Neural progenitor cell (in vitro differentiated cells): ENCODE data around the gene RSRC2.

Experiments used
- EZH2 ChIP-seq: fragments of 200-600 bp; sonication (generic); IDR thresholded peaks from 2 replicates; pipeline ENCODE4 v1.6.1; 2017; ENCODE audit warnings: antibody characterized with exemption, mild to moderate bottlenecking, moderate library complexity
- EZH2phosphoT487 ChIP-seq: fragments of 200-600 bp; sonication (generic); IDR thresholded peaks from 2 replicates; pipeline ENCODE4 v1.6.1; 2017; ENCODE audit warnings: antibody characterized with exemption
- TF ChIP-seq, protein P1 (sequence below): fragments of 200-600 bp; sonication (generic); IDR thresholded peaks from 2 replicates; pipeline ENCODE4 v1.5.1; 2017; ENCODE audit warnings: antibody characterized with exemption, mild to moderate bottlenecking

DNA sequence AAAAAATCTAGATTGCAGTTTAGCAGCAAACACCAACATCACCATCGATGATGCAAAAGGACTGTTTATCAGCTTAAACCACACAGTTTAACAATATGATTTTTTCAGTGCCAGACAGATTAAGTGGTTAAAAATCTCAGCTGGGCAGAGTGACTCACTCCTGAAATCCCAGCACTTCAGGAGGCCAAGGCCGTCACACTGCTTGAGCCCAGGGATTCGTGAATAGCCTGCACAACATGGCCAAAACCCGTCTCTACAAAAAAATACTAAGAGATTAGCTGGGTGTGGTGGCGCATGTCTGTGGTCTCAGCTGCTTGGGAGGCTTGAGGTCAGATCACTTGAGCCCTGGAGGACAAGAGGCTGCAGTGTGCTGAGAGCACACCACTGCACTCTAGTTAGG is 8.9 kb downstream of the RSRC2 start:
- TF ChIP-seq, protein P1, sequence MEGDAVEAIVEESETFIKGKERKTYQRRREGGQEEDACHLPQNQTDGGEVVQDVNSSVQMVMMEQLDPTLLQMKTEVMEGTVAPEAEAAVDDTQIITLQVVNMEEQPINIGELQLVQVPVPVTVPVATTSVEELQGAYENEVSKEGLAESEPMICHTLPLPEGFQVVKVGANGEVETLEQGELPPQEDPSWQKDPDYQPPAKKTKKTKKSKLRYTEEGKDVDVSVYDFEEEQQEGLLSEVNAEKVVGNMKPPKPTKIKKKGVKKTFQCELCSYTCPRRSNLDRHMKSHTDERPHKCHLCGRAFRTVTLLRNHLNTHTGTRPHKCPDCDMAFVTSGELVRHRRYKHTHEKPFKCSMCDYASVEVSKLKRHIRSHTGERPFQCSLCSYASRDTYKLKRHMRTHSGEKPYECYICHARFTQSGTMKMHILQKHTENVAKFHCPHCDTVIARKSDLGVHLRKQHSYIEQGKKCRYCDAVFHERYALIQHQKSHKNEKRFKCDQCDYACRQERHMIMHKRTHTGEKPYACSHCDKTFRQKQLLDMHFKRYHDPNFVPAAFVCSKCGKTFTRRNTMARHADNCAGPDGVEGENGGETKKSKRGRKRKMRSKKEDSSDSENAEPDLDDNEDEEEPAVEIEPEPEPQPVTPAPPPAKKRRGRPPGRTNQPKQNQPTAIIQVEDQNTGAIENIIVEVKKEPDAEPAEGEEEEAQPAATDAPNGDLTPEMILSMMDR, result no peak
- TF ChIP-seq EZH2phosphoT487 (no peak), EZH2 (no peak)
